GM20431 (cell line): ENCODE measurements around the gene ZBTB16.
"Not testable (repeated sequence)": the region's sequence is repeated elsewhere in the genome, so short reads cannot be mapped to it uniquely, and the experiment has no call there.

Source experiments
- in situ Hi-C: fragments of 300-500 bp; cut with MseI, MboI; formaldehyde crosslinking; loops from one replicate; pipeline ENCODE4 v1.15.0; 2020; ENCODE audit warnings: low sequenced_read_pairs; ENCODE audit not compliant: unreplicated experiment

The ZBTB16 gene

DNA sequence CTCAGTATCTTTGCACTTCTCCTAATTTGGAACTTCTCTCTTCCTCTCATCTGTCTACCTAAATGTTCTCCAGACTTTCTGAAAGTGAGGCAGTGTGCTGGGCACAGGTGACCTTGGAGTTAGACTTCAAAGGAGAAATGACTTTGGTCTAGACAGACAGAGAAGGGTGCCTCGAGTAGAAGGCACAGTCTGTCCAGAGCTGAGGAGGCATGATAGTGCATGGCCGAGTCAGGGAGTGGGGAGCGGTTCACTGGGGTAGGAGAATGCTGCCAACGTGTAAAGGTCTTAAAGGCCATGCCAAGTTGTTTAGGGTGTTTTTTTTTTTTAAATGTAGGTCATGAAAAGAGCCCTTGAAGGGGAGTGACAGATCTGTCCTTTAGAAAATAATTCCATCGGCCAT is 17.3 kb upstream of the ZBTB16 start:
- in situ Hi-C loops: no loop called here

DNA sequence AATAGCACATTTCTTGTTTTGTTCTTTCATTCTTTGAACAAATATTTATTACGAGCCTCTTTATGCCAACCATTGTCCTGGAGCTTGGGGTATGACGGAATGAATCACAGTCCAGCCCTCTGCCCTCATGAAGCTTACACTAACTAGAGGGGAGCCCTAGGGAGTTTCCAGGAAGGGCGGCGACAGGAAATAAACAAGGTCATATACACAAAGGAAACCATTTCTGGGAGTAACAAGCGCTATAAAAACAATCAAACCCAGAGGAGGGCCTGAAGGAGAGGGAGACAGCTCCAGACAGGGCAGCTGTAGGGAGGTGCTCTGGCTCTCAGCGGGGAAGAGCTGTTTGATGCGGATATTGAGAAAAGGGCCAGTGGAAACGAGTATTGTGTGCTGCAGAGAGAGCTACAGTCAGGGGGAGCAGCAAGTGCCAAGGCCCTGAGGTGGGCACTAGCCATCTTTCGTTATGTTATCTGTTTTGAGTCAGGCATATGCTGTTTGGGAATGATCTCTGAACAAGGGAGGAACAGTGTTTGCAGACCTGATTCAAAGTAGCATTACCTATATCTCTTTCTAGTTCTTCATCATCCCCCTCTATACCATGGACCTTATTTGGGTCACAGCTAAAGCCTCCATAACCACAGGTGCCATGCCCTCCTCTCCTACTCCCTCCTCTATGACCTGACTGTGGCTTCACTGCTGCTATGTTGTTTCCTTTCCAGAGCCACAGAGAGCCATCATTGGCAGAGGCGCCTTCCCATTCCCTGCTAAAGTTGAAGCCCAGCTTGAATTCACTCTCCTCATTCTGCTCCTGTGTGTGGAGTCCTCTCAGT is 15.3 kb upstream of the ZBTB16 start:
- in situ Hi-C loops: no loop called here

DNA sequence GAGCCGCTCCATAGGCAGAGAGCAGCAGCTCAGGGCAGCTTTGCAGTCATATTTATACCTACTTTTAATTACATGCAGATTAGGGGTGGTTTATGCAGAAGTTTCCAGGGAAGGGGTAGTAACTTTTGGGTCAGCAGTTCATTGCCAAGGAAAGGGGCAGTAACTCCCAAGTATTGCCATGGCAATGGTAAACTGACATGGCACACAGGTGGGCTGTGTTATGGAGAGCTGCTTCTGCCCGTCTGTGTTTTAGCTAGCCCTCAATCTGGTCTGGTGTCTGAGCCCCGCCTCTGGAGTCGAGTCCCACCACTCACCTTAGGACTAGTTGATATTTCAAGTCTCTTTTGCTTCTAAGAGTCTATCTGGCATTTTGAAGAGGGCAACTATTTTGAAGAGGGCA is 12.2 kb upstream of the ZBTB16 start:
- in situ Hi-C loops: no loop called here

DNA sequence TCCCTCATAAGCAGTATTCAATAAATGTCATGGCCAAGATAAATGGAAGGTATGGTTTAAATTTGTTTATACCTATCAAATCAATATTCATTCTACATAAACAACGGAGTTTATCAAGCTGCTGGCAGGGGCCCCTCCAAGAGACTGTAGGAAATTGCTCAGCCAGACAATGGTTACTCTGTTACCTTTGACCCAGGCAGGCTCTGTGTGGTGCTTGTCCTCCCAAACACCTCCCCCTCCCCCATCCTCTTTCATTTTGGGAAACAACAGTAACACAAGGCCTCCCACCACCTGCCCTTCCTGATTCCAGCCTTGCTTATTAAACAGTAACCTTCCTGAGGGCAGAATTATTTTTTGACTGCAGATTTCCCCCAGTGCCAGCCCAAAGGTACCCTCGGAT is 10.5 kb upstream of the ZBTB16 start:
- in situ Hi-C loops: no loop called here

DNA sequence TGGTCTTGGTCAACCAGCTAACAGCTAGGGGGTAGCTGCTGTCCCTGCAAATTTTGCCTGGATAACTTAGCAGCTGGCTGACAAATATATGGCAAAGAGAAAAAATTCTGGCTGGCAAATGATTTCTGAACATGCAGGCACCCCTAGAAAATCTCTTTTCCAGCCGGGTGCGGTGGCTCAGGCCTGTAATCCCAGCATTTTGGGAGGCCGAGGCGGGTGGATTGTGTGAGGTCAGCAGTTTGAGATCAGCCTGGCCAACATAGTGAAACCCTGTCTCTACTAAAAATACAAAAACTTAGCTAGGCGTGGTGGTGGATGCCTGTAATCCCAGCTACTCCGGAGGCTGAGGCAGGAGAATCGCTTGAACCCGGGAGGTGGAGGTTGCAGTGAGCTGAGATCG is 9.7 kb upstream of the ZBTB16 start:
- in situ Hi-C loops: not testable (repeated sequence)

DNA sequence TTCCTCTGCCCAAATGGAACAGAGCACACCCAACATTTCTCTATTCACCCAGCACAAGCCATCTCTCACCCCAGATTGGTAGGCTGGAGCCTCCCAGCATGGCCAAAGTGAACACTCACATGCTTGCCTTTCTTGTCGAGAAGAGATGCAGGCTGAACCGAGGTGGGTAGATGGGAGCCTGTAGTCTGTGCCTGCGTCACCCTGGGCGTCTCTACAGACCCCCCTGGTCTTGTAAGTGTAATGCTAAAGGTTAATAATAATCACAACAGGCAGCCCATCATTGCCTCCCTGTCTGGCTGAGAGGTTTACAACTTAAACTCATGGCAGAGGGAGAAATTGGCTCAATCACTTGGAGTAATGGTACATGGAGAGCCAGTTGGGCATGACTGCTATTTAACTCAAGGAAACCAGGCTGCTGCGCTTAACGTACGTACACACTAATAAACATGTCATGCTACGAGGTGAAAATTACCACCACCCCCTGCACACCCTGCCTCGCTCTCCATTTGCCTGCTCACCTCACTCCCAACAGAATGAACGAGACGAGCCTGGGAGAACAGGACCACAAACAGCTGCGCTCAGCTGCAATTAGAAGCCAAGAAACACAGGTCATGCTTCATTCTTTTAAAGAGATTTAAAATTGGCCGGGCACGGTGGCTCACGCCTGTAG is 9.1 kb upstream of the ZBTB16 start:
- in situ Hi-C loops: no loop called here

DNA sequence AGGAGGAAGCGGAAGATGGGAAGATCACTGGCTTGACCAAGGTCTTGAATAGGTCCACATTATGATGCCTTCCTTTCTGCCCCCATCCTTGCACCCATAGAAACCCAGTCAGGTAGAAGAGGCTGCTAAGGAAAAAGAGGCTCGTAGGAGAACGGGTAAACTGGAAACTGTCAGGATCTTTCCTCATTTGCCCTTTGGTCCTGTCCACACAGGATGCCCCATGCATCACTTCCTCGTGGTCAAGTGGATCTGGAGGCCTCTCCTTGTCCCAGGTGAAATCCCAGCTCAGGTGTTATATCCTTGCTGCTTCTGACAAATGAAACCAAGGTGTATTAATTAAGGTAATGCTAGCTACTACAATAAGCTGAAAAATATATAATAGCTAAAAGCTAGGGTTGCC is 8.0 kb upstream of the ZBTB16 start:
- in situ Hi-C loops: no loop called here

DNA sequence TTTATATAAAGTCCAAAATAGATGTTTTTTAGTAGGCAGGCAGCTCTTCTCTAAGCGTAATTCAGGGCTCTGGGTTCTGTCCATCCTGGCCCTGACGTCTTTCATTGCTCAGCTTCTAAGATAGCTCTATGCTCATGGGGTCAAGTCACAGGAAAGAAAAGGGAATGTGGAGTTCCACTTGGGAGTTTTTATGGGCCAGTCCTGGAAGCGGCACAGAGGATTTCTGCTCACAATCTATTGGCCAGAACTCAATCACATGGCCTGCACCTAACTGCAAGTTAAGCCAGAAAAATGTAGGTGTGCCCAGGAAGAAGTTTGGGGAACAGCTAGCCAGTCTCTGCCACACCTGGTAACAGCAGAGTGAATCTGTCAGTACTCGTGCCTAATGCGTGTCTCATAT is 7.4 kb upstream of the ZBTB16 start:
- in situ Hi-C loops: no loop called here

DNA sequence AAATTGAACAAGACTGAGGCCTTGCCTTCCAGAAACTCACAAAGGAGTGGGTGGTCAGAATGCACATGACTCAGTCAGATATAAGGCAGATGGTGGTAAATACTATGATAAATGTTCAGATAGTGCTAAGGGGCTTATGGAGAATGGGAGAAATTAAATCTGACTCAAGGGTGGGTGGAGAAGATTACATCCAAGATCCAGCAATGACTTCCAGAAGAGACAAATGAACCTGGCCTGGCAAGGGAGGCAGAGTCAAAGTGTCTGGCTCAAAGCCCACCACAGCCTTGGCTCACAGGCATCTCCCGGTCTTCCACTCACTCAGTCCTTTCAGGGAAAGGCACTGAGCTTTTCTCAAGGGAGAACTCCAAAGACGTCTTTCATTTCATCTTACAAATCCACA is 6.1 kb upstream of the ZBTB16 start:
- in situ Hi-C loops: no loop called here

DNA sequence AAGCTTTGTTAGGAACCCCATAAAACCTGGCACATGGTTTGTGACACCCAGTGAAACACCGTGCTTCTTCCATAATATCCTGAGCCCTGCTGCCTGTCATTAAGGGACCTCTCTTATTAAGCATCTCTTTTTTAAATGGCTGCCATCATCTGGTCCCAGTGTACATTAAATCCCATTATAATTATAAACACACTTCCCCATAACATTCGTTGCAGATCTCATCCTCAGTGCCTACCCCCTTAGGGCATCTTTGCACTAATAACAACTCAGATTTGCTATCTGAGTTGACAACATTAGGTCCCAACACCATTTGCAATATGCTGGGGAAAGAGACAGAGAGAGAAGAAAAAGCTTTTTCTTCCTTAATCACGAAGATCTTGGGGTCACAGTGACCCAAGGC is 4.7 kb upstream of the ZBTB16 start:
- in situ Hi-C loops: no loop called here

DNA sequence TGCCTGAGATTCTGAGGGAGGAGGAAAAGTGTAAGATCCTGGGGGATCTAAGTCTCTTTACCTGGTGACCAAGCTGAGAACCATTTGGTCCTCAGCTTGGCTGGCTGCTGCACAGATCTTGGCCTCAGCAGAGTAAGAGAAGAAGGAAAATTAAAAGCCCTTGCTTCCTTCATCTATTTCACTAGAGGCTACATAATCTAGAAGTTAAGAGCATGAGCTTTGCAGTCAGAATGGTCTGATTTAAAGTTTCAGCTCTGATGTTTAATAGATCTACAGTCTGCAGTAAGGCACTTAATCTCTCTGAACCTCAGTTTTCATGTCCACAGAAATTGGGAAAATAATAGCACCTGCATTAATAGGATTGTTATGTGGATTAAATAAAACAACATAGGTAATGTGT is 3.1 kb upstream of the ZBTB16 start:
- in situ Hi-C loops: no loop called here

DNA sequence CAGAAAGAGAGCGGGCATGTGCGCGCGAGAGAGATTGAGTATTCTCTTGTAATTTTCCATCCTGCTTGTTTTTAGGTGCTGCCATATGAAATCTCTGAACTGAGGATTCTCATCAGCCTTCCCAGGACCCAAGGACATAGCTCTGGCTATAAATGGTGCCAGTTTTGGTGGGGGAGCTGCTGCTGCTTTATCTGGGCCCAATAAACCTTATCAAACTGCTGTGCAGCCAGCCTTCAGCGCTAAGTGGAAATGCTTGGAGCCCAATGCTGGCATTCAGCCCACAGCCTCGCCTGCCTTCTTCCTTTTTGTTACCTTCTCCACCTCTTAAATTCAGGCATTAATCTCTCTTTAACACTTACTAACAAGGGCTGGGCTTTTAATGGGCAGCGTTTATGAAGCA is 2.4 kb upstream of the ZBTB16 start:
- in situ Hi-C loops: no loop called here

DNA sequence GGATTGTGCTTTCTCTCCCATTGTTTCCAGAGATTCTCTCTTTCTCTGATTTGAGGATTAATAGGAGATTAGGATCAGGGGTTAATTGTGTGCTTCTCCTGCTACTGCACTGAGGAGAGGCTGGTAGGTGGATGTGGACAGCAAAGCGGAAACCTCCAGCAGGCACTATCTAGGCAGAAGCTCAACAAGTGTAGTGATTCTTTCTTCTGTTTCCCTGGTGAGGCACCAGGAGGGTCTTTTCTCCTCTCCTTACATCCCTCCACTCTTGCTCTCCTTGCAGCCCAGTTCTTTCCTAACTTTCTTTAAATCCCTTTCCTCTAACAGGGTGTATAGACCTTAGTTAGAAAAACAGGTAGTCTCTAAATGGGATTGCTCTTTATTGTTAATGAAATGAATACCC is 1.9 kb upstream of the ZBTB16 start:
- in situ Hi-C loops: no loop called here

DNA sequence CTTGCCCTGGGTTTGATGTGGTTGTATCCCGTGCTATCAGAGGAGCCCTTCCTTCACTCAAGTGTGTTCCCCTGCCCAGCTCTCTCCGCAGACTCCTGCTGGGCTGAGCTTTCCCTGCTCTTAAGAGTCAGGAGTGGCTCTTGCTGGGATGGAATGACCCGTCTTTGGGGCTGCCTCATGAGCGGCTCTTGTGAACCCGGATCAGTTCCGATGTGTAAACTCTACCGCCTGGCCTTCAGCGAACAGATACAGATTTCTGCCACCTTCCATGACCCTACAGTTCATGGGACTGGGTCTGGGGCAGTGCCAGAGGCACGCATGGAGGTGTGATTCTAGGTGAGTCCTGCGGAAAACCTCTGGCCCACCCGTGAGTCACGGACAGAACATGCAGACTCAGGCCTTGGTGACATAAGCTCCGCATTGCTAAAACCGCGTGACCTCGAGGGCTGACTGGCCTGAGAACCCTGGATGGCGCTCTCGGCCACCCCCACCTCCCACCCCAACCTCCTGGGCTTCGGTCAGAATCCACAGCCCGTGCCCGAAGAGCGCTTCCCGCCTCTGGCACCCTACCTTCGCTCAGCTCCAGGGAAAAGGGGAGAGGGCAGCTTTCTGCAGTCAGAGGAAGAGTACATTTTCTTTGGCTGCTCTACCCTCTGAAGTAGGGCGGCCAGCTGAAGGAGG is 1.3 kb upstream of the ZBTB16 start:
- in situ Hi-C loops: no loop called here

DNA sequence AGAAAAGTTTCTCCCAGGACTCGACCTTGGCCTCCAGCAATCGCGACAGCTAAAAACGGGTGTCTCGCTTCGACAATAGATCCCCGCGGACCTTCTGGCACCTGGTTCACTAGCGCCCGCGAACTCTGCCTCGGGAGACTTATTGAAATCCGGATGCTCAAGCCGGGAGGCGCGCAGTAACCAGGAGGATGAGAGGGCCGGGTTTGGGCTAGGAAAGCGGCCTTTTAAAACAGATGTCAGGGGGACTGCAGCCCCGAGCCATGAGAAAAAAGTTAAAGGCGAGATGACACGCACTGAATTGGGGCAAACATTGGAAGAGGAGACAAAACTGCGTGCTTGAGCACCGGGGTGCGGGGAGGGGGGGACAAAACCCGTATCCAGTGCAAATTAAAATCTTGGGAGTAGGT is 637 bp upstream of the ZBTB16 start:
- in situ Hi-C loops: no loop called here

DNA sequence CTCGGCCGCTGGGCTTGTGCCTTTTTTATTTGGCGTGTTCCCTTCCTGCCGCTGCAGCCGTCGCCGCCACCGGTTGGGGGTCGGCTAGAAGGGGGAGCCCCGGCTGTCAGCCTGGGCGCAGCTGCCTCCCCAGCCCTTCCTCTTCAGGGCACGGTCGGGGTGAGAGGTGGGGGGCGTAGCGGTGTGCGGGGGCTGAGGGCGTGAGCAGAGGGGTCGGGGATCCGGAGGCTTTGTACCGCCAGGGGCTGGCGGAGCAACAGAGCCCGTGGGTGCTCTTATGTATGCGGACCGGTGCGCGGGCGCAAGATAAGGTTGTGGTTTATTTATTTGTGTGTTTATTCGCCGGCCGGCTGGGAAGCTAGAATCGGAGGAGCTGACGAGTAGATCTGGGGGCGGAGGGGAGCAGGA is 477 bp downstream of the ZBTB16 start:
- in situ Hi-C loops: no loop called here

DNA sequence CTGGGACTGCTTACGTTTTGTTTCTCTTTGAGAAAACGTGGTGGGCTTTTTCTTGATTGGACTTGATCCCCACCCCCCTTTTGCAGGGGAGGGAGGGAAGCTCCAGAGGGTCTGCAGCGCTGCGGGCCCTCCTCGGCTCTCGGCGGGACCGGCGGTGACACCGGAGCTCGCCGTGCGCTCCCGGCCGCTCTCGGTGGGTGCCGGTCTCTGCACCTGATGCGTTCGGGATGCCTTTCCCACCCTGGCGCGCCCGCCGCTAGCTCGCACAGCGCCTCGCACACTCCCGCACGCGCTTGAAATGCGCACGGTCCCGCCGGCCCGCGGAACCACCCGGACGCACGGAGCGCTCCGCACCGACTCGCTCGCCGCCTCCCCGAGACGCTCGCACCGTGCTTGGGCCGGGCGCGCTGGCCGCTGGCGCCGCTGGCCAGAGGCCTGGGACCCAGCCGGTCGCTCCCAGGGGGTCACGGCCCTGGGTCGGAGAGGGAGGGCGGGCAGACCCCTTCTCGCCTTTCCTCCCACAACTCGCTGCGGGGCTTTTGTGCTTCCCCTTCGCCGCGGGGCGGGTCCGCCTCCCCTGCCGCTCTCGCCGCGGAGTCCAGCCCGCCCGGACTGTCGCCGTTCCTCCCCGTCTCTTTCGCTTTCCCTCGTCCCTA is 1.0 kb downstream of the ZBTB16 start:
- in situ Hi-C loops: no loop called here

DNA sequence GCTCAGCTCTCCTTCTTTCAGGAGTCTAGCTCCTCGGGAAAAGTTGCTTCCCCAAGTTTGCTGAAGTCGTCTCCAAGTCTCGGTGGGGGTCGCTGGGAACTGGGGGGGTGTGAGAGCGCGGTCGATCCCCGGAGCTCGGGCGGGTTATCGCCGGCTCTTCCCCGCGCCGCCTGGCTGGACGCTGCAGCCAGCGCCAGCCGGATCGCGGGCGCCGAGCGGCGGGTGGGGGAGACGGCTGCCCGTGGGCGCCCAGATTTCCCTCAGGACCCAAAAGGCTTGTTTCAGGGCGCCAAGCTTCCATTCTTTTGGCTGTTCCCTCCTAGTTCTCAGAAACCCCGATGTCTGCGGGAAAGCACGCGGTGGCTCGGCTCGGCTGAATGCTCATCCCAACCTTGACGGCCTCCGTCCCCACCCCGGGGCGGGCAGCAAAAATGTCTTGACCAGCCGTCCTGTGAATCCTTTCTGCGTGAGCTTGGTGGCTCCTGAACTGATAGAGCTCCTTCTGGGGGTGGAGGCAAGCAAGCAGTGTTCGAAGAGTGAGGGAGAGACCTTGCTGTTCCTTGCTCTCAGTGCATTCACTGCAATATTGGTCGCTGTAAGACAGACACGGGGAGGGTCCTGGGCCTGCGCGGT is 1.7 kb downstream of the ZBTB16 start:
- in situ Hi-C loops: no loop called here

DNA sequence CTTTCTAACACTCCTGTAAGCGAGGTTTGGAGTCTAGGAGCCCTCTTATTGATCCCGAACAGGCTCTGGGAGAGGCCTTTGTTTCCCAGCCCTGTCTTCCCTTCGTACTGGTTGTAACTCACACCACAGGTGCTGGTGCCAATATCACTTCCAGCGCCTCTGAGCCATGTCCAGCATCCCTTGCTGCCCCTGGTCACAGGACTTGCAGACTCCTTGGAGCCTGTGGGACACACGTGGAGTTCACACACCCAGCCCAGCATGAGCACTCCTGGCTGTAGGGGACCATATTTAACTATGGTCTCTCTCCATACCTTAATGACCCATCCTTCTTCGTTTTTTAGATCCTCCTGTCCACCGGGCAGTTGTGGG is 2.2 kb downstream of the ZBTB16 start:
- in situ Hi-C loops: no loop called here

DNA sequence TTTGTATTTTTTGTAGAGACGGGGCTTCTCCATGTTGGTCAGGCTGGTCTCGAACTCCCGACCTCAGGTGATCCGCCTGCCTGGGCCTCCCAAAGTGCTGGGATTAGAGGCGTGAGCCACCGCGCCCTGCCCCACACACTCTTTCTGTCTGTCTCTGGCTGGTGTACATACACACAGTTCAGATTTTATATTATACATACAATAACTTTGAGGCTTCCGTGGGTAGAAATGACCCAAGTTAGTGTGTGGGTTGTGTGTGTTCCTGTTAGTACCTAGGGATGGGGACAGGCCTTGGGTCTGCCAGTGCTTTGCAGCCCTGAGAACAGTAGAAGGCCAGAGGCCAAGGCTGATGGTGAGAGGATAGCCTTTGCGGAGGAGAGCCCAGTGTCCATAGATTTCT is 2.8 kb downstream of the ZBTB16 start:
- in situ Hi-C loops: no loop called here
